SK-N-SH (cell line): ENCODE results near the gene PPP3CB. TPM values are rescaled to one million over a fixed set of nuclear protein-coding genes. Genes with fewer than 3 reads are reported as not detected.

Experiments
- CTCF ChIA-PET: fragments of 300-600, 350-600 bp; formaldehyde crosslinking; extraction: SDS; loops from one replicate; lab custom pipeline; 2021; lab: Yijun Ruan, JAX
- POLR2A ChIA-PET: fragments of 350-600 bp; sonication (Branson Sonifier 250); formaldehyde crosslinking; extraction: SDS; loops from one replicate; lab custom pipeline; 2020; ENCODE audit warnings: antibody characterized with exemption, inconsistent platforms; lab: Yijun Ruan, JAX
- DNase-seq: peaks from one replicate; pipeline ENCODE4 v3.0.0; 2012
- H2AFZ ChIP-seq: fragments of 200-600 bp; sonication (generic); 2 replicates; pipeline ENCODE4 v1.8.1; 2016; ENCODE audit warnings: antibody characterized with exemption, mild to moderate bottlenecking, low read depth
- H3F3A ChIP-seq: fragments of 200-600 bp; sonication (generic); replicated peaks from 2 replicates; pipeline ENCODE3; 2016; ENCODE audit warnings: antibody characterized with exemption, mild to moderate bottlenecking; ENCODE audit not compliant: insufficient read depth
- H3K27ac ChIP-seq, 2 experiments: fragments of 200-500 bp in 1 of 2; fragments of 200-600 bp in 1 of 2; sonication (Bioruptor generic) in 1 of 2; sonication (generic), shearing (Covaris generic) in 1 of 2; 2 replicates each; pipeline versions ENCODE4 v1.5.1 to v1.6.1; 2014 to 2016; ENCODE audit warnings: low read depth in 2 of 2, inconsistent platforms in 1 of 2, low read length in 1 of 2, mild to moderate bottlenecking in 1 of 2, mixed read lengths in 1 of 2
- H3K27me3 ChIP-seq: fragments of 200-600 bp; sonication (generic), shearing (Covaris generic); 2 replicates; pipeline ENCODE4 v1.6.1; 2016; ENCODE audit warnings: mixed run types; ENCODE audit not compliant: insufficient read depth
- H3K36me3 ChIP-seq, 2 experiments: fragments of 200-500 bp in 1 of 2; fragments of 200-600 bp in 1 of 2; sonication (Bioruptor generic) in 1 of 2; sonication (generic) in 1 of 2; replicated peaks in 1 of 2; 2 replicates each; pipeline versions ENCODE3 to v1.5.1; 2014 to 2016; ENCODE audit warnings: low read length in 1 of 2, mild to moderate bottlenecking in 1 of 2; ENCODE audit not compliant: insufficient read depth in 2 of 2, control insufficient read depth in 1 of 2
- H3K4me1 ChIP-seq, 2 experiments: fragments of 200-500 bp in 1 of 2; fragments of 200-600 bp in 1 of 2; sonication (Bioruptor generic) in 1 of 2; sonication (generic), shearing (Covaris generic) in 1 of 2; 2 replicates each; pipeline versions ENCODE4 v1.5.1 to v1.6.1; 2014 to 2016; ENCODE audit warnings: low read depth in 1 of 2, low read length in 1 of 2, mixed run types in 1 of 2; ENCODE audit not compliant: insufficient read depth in 2 of 2, control insufficient read depth in 1 of 2
- H3K4me2 ChIP-seq: fragments of 200-600 bp; sonication (generic), shearing (Covaris generic); 2 replicates; pipeline ENCODE4 v1.6.1; 2017; ENCODE audit warnings: mixed run types
- H3K4me3 ChIP-seq, 2 experiments: fragments of 200-500 bp in 1 of 2; fragments of 200-600 bp in 1 of 2; sonication (Bioruptor generic) in 1 of 2; sonication (generic), shearing (Covaris generic) in 1 of 2; 2 replicates each; pipeline versions ENCODE4 v1.5.1 to v1.8.1; 2014 to 2016; ENCODE audit warnings: low read depth in 2 of 2, inconsistent platforms in 1 of 2, low read length in 1 of 2, mild to moderate bottlenecking in 1 of 2, mixed read lengths in 1 of 2, moderate library complexity in 1 of 2
- H3K79me2 ChIP-seq: fragments of 200-600 bp; sonication (generic); 2 replicates; pipeline ENCODE4 v1.8.1; 2017; ENCODE audit warnings: mild to moderate bottlenecking; ENCODE audit not compliant: insufficient read depth
- H3K9ac ChIP-seq: fragments of 200-600 bp; sonication (generic); 2 replicates; pipeline ENCODE4 v1.6.1; 2017; ENCODE audit warnings: mixed run types
- H3K9me2 ChIP-seq: fragments of 200-600 bp; sonication (generic); 2 replicates; pipeline ENCODE4 v1.6.1; 2017; ENCODE audit warnings: mixed run types
- H3K9me3 ChIP-seq: fragments of 200-600 bp; sonication (generic); 2 replicates; pipeline ENCODE4 v1.6.1; 2017; ENCODE audit warnings: mixed run types, mild to moderate bottlenecking, moderate library complexity
- H4K20me1 ChIP-seq: fragments of 200-600 bp; sonication (generic); 2 replicates; pipeline ENCODE4 v1.6.1; 2017; ENCODE audit warnings: mild to moderate bottlenecking, mixed run types; ENCODE audit not compliant: insufficient read depth
- CHD2 ChIP-seq: fragments of 150-350 bp; IDR thresholded peaks from 2 replicates; pipeline ENCODE4 v1.6.1; 2018; ENCODE audit warnings: low read length; ENCODE audit not compliant: partially characterized antibody
- ELF1 ChIP-seq: IDR thresholded peaks from 2 replicates; pipeline ENCODE4 v1.4.0; 2012
- EP300 ChIP-seq, 2 experiments: IDR thresholded peaks; 2 replicates each; pipeline versions ENCODE4 v1.4.0 to v1.6.1; 2012; ENCODE audit warnings: borderline replicate concordance in 1 of 2, low read depth in 1 of 2, low read length in 1 of 2
- EZH2phosphoT487 ChIP-seq: fragments of 200-600 bp; sonication (generic); IDR thresholded peaks from 2 replicates; pipeline ENCODE4 v1.6.1; 2017; ENCODE audit warnings: low read depth, mixed run types, mild to moderate bottlenecking, antibody characterized with exemption, moderate library complexity, borderline replicate concordance
- FOSL2 ChIP-seq: IDR thresholded peaks from 2 replicates; pipeline ENCODE4 v1.4.0; 2012; ENCODE audit warnings: low read depth, mild to moderate bottlenecking, moderate library complexity, borderline replicate concordance
- FOXJ3 ChIP-seq: sonication (generic); formaldehyde crosslinking; IDR thresholded peaks from 2 replicates; pipeline ENCODE4 v1.5.1; 2020; ENCODE audit warnings: mild to moderate bottlenecking, missing genetic modification reagents
- GATA2 ChIP-seq: sonication (generic); formaldehyde crosslinking; IDR thresholded peaks from 2 replicates; pipeline ENCODE4 v1.5.0; 2020; ENCODE audit warnings: mild to moderate bottlenecking, missing genetic modification reagents
- JUND ChIP-seq: IDR thresholded peaks from 2 replicates; pipeline ENCODE4 v1.4.0; 2012
- MEF2A ChIP-seq: IDR thresholded peaks from 2 replicates; pipeline ENCODE4 v1.4.0; 2012; ENCODE audit warnings: low read depth, borderline replicate concordance
- NFIC ChIP-seq: IDR thresholded peaks from 2 replicates; pipeline ENCODE4 v1.4.0; 2012; ENCODE audit warnings: borderline replicate concordance
- POLR2AphosphoS5 ChIP-seq: IDR thresholded peaks from 2 replicates; pipeline ENCODE4 v1.6.1; 2012; ENCODE audit warnings: low read depth, low read length
- RAD21 ChIP-seq: IDR thresholded peaks from 2 replicates; pipeline ENCODE4 v1.6.1; 2012; ENCODE audit warnings: mild to moderate bottlenecking, low read length
- RFX5 ChIP-seq: IDR thresholded peaks from 2 replicates; pipeline ENCODE4 v1.6.1; 2012; ENCODE audit warnings: mild to moderate bottlenecking, improper control_type of control experiment, low read length
- SMC3 ChIP-seq: IDR thresholded peaks from 2 replicates; pipeline ENCODE4 v1.6.1; 2012; ENCODE audit warnings: low read depth, low read length, improper control_type of control experiment
- TCF12 ChIP-seq: IDR thresholded peaks from 2 replicates; pipeline ENCODE4 v1.4.0; 2012
- TEAD4 ChIP-seq: IDR thresholded peaks from 2 replicates; pipeline ENCODE4 v1.4.0; 2012; ENCODE audit warnings: mild to moderate bottlenecking, borderline replicate concordance; ENCODE audit not compliant: insufficient read depth
- USF2 ChIP-seq: fragments of 150-350 bp; IDR thresholded peaks from 2 replicates; pipeline ENCODE4 v1.6.1; 2017; ENCODE audit warnings: antibody characterized with exemption, low read length, low read depth, borderline replicate concordance
- YY1 ChIP-seq: IDR thresholded peaks from 2 replicates; pipeline ENCODE4 v1.4.0; 2012; ENCODE audit warnings: low read depth, mild to moderate bottlenecking
- ZBTB33 ChIP-seq: IDR thresholded peaks from 2 replicates; pipeline ENCODE4 v1.4.0; 2012; ENCODE audit warnings: low read depth, borderline replicate concordance
- WGBS: methylation state at CpG from one replicate; pipeline ENCODE4 v1.1.6; 2017; ENCODE audit warnings: low lambda C conversion rate; 5-methylcytosine and 5-hydroxymethylcytosine counted together
- polyA plus RNA-seq, 3 experiments: library from polyadenylated mRNA; depleted of rRNA; stranded (reverse); fragments of >200 nt; gene quantifications; 2 replicates each; pipeline ENCODE4 v1.2.3, GENCODE V29; 2012
- TF ChIP-seq, protein P1 (sequence below): fragments of 150-350 bp; IDR thresholded peaks from 2 replicates; pipeline ENCODE4 v1.6.1; 2016; ENCODE audit warnings: mild to moderate bottlenecking, low read depth, low read length
- TF ChIP-seq, protein P2 (sequence below): IDR thresholded peaks from 2 replicates; pipeline ENCODE4 v1.6.1; 2012; ENCODE audit warnings: mild to moderate bottlenecking, low read depth, low read length, moderate library complexity

The PPP3CB gene
- polyA plus RNA-seq, 1 of the 3 experiments (the other 2 are of a cell fraction), result 14.5 TPM

DNA sequence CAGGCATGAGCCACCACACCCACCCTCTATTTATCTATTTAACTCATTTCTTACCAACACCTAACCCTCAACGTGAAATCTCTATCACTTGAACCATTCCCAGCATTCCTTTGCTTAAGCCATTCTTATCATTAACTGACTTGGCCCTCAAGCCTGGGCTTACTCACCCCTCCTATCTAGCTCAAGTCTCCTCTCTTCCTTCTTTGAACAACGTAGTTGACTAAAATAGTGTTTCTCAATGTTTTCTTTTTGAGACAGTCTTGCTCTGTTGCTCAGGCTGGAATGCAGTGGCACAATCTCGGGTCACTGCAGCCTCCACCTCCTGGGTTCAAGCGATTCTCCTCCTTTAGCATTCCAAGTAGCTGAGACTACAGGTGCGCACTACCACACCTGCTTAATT lies 89.0 kb downstream of the PPP3CB start:
- ChIA-PET CTCF (interaction anchor here (1.7 kb wide), 1 partner anchor 123 kb away, joined by 3 read pairs; no protein-coding TSS in a partner anchor), POLR2A (interaction anchor here (1.2 kb wide), 1 partner anchor 198 kb away, joined by 3 read pairs; no protein-coding TSS in a partner anchor)

DNA sequence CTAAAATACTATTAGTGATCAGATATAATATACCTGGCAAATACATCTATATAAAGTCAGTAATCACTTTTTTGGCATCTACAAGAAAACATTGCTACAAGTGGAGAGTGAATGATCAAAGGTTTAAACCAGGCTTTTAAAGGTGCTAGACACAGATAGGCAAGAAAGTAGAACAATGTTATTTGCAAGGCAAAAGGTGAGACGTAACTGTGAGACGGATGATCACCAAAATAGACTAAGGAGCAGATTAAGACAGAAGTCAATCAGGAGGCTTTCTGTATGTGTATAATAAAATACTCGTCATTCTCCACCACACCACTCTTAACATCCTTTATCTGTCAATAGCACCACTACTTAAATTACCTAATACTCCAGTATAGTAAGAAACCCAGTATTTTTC lies 90.3 kb downstream of the PPP3CB start:
- WGBS, result 95% methylated on average over 3 of the region's 3 CpGs
- TF ChIP-seq CHD2 (no peak), FOSL2 (no peak), GATA2 (no peak), JUND (no peak), POLR2AphosphoS5 (no peak), RFX5 (no peak), USF2 (no peak), SMC3 (no peak), EZH2phosphoT487 (no peak), ELF1 (no peak), TEAD4 (no peak), TCF12 (no peak), EP300 (IDR thresholded peaks at IDR 0.05; ENCODE audit: borderline replicate concordance in 1 of 2, low read depth in 1 of 2, low read length in 1 of 2) (no peak), ZBTB33 (no peak), FOXJ3 (CRISPR knock-in tag) (no peak)
- TF ChIP-seq, protein P1, sequence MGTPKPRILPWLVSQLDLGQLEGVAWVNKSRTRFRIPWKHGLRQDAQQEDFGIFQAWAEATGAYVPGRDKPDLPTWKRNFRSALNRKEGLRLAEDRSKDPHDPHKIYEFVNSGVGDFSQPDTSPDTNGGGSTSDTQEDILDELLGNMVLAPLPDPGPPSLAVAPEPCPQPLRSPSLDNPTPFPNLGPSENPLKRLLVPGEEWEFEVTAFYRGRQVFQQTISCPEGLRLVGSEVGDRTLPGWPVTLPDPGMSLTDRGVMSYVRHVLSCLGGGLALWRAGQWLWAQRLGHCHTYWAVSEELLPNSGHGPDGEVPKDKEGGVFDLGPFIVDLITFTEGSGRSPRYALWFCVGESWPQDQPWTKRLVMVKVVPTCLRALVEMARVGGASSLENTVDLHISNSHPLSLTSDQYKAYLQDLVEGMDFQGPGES, result no peak

More for the DNA sequence above, 89.0 kb downstream of the PPP3CB start:
- Histone ChIP-seq H3K9me3 (no peaks in the 10 kb centered on the region), H4K20me1 (peaks cover 75% of the 10 kb centered on the region), H3K9me2 (no peaks in the 10 kb centered on the region), H3K9ac (no peak overlapping the region), H2AFZ (no peak overlapping the region), H3K79me2 (peaks cover 100% of the 10 kb centered on the region), H3K27ac (no peak overlapping the region), H3K4me3 (no peak overlapping the region), H3F3A (no peaks in the 10 kb centered on the region)
- no peak for DNase-seq
- TF ChIP-seq YY1, result no peak
- no peak for TF ChIP-seq FOXJ3 (CRISPR knock-in tag)
- TF ChIP-seq EZH2phosphoT487, result no peak
- TF ChIP-seq RAD21, result no peak
- no peak for TF ChIP-seq RFX5
- TF ChIP-seq, protein P2, sequence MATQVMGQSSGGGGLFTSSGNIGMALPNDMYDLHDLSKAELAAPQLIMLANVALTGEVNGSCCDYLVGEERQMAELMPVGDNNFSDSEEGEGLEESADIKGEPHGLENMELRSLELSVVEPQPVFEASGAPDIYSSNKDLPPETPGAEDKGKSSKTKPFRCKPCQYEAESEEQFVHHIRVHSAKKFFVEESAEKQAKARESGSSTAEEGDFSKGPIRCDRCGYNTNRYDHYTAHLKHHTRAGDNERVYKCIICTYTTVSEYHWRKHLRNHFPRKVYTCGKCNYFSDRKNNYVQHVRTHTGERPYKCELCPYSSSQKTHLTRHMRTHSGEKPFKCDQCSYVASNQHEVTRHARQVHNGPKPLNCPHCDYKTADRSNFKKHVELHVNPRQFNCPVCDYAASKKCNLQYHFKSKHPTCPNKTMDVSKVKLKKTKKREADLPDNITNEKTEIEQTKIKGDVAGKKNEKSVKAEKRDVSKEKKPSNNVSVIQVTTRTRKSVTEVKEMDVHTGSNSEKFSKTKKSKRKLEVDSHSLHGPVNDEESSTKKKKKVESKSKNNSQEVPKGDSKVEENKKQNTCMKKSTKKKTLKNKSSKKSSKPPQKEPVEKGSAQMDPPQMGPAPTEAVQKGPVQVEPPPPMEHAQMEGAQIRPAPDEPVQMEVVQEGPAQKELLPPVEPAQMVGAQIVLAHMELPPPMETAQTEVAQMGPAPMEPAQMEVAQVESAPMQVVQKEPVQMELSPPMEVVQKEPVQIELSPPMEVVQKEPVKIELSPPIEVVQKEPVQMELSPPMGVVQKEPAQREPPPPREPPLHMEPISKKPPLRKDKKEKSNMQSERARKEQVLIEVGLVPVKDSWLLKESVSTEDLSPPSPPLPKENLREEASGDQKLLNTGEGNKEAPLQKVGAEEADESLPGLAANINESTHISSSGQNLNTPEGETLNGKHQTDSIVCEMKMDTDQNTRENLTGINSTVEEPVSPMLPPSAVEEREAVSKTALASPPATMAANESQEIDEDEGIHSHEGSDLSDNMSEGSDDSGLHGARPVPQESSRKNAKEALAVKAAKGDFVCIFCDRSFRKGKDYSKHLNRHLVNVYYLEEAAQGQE, result no peak
- TF ChIP-seq NFIC, result no peak
- no peak for TF ChIP-seq MEF2A
- TF ChIP-seq, all 33 proteins: peak for 0
- no peak overlapping the region for H3K4me2 ChIP-seq
- WGBS, result 92% methylated on average over 5 of the region's 5 CpGs
- peaks cover 3 to 27% of the 10 kb centered on the region in 2 experiments for H3K36me3 ChIP-seq
- H3K4me1 ChIP-seq, result no peaks in the 10 kb centered on the region
- H3K27me3 ChIP-seq, result no peaks in the 10 kb centered on the region

More for the DNA sequence above, 90.3 kb downstream of the PPP3CB start:
- Histone ChIP-seq H3K27me3 (no peaks in the 10 kb centered on the region), H2AFZ (no peak overlapping the region), H3K9me2 (no peaks in the 10 kb centered on the region), H3K4me1 (no peaks in the 10 kb centered on the region), H3F3A (no peaks in the 10 kb centered on the region), H3K9ac (no peak overlapping the region), H3K27ac (no peak overlapping the region), H3K79me2 (peaks cover 100% of the 10 kb centered on the region), H3K4me2 (no peak overlapping the region), H3K4me3 (no peak overlapping the region), H4K20me1 (peaks cover 88% of the 10 kb centered on the region), H3K9me3 (no peaks in the 10 kb centered on the region), H3K36me3 (peaks cover 3 to 19% of the 10 kb centered on the region in 2 experiments)
- DNase-seq, result no peak
- ChIA-PET CTCF (no interaction called here), POLR2A (no interaction called here)
